Measurements from ENCODE around the gene MIPOL1.
"Not testable (repeated sequence)": the region's sequence is repeated elsewhere in the genome, so short reads cannot be mapped to it uniquely, and the experiment has no call there.

The MIPOL1 gene

GRCh38 chr14:37197421-37198272, at the start of gene MIPOL1:
Gene MIPOL1, plus strand, starts transcription at chr14:37197937. Its CDS starts 49,952 bp downstream, at chr14:37247889.
- peak; percentile 9 for DNase-seq (ENCODE audit: low spot score)

GRCh38 chr14:37150414-37150813, 47.3 kb upstream of the MIPOL1 start:
- no peak for DNase-seq (ENCODE audit: low spot score)

GRCh38 chr14:37153005-37153404, 44.7 kb upstream of the MIPOL1 start:
- DNase-seq (ENCODE audit: low spot score), result no peak

- DNase-seq (ENCODE audit: low spot score), result no peak
Observed at GRCh38 chr14:37153483-37153882, 44.3 kb upstream of the MIPOL1 start.

GRCh38 chr14:37157987-37158386, 39.8 kb upstream of the MIPOL1 start:
- no peak for DNase-seq (ENCODE audit: low spot score)

GRCh38 chr14:37162307-37162706, 35.4 kb upstream of the MIPOL1 start:
- DNase-seq (ENCODE audit: low spot score), result not testable (repeated sequence)

GRCh38 chr14:37165794-37166193, 31.9 kb upstream of the MIPOL1 start:
- no peak for DNase-seq (ENCODE audit: low spot score)

GRCh38 chr14:37167151-37168047, 30.3 kb upstream of the MIPOL1 start:
- no peak for DNase-seq (ENCODE audit: low spot score)

GRCh38 chr14:37168721-37169120, 29.0 kb upstream of the MIPOL1 start:
- no peak for DNase-seq (ENCODE audit: low spot score)

- no peak for DNase-seq (ENCODE audit: low spot score)
Observed at GRCh38 chr14:37170237-37170636, 27.5 kb upstream of the MIPOL1 start.

GRCh38 chr14:37170993-37171392, 26.7 kb upstream of the MIPOL1 start:
- no peak for DNase-seq (ENCODE audit: low spot score)

- DNase-seq (ENCODE audit: low spot score), result no peak
Observed at GRCh38 chr14:37171678-37172023, 26.1 kb upstream of the MIPOL1 start.

GRCh38 chr14:37172024-37172869, 25.5 kb upstream of the MIPOL1 start, which contains the start of gene SLC25A21:
Gene SLC25A21, minus strand, starts transcription at chr14:37172606.
- DNase-seq (ENCODE audit: low spot score), result peak; percentile 1

GRCh38 chr14:37172936-37173614, 24.7 kb upstream of the MIPOL1 start:
- DNase-seq (ENCODE audit: low spot score), result no peak

- DNase-seq (ENCODE audit: low spot score), result no peak
Observed at GRCh38 chr14:37179896-37180502, 17.7 kb upstream of the MIPOL1 start.

- DNase-seq (ENCODE audit: low spot score), result not testable (repeated sequence)
Observed at GRCh38 chr14:37180886-37181285, 16.9 kb upstream of the MIPOL1 start.

- DNase-seq (ENCODE audit: low spot score), result no peak
Observed at GRCh38 chr14:37181441-37181840, 16.3 kb upstream of the MIPOL1 start.

GRCh38 chr14:37184520-37184919, 13.2 kb upstream of the MIPOL1 start:
- DNase-seq (ENCODE audit: low spot score), result not testable (repeated sequence)

- no peak for DNase-seq (ENCODE audit: low spot score)
Observed at GRCh38 chr14:37185670-37186069, 12.1 kb upstream of the MIPOL1 start.

- DNase-seq (ENCODE audit: low spot score), result no peak
Observed at GRCh38 chr14:37186865-37187264, 10.9 kb upstream of the MIPOL1 start.

- DNase-seq (ENCODE audit: low spot score), result no peak
Observed at GRCh38 chr14:37187294-37187693, 10.4 kb upstream of the MIPOL1 start.

All from germinal center (tissue), 1 donor.